Stimulated activated CD8-positive, alpha-beta memory T cell treated with anti-CD3 and anti-CD28 coated beads, Interleukin-4, amount 100 ng/mL, for 48 hours (primary cell): Measurements from ENCODE around the gene F8.
"Not testable (repeated sequence)": the region's sequence is repeated elsewhere in the genome, so short reads cannot be mapped to it uniquely, and the experiment has no call there.

Experiments used
- DNase-seq: peaks from one replicate; pipeline ENCODE4 v3.0.0-alpha.2; 2020

The F8 gene

DNA sequence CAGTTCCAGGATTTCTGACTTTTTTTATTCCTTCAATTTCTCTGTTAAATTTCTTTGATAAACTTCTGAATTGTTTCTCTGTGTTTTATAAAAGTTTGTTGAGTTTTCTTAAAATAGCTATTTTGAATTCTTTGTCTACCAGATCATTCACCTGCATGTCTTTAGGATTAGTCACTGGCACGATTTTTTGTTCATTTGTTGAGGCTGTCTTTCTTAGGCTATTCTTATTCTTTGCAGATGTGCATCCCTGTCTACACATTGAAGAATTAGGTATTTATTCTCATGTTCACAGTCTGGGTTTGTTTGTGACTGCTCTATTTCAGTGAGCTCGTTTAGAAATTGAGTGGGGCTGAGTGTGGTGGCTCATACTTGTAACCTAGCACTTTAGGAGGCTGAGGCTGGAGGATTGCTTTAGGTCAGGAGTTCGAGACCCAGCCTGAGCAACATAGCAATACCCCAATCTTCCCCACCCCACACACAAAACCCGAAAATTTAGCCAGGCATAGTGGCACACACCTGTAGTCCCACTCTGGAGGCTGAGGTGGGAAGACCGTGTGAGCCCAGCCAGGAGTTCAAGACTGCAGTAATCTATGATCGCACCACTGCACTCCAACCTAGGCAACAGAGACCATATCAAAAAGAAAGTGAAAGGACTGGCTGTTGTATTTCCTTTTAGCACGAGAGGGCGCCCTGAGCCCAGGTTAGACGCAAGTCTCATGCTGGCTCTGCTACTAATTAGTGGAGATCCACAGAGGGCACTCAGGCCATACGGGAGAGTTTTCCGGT lies 42.0 kb downstream of the F8 start:
- peak; percentile 81 for DNase-seq

- no peak for DNase-seq
These were observed 42.9 kb downstream of the F8 start for GRCh38 chrX:154979629-154980028.

GRCh38 chrX:154968353-154968752 lies 54.2 kb downstream of the F8 start:
- no peak for DNase-seq

DNA sequence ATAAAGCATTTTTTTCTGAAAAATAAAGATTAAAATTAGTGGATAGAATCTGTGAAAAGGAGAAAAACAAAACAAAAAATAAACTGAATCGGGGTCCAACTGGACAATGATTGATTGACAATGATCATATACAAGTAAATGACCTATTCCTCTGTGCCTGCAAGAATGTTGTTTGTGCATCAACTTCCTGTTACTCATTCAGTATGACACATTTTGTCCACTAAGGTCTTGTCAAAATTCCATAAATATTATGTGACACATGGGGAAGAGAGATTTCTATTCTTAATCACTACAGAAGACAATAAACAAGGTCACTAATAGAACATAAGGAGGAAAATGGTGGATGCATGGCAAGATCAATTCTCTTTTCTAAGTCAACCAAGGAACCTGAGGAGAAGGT lies 54.9 kb downstream of the F8 start:
- DNase-seq = no peak

- no peak for DNase-seq
These were observed 60.6 kb downstream of the F8 start for GRCh38 chrX:154961947-154962346.

- not testable (repeated sequence) for DNase-seq
These were observed 66.7 kb downstream of the F8 start for GRCh38 chrX:154955799-154956198.

DNA sequence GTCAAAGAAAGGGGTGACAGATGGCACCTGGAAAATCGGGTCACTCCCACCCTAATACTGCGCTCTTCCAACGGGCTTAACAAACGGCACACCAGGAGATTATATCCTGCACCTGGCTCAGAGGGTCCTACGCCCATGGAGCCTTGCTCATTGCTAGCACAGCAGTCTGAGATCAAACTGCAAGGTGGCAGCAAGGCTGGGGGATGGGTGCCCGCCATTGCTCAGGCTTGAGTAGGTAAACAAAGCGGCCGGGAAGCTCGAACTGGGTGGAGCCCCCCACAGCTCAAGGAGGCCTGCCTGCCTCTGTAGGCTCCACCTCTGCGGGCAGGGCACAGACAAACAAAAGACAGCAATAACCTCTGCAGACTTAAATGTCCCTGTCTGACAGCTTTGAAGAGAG lies 83.3 kb downstream of the F8 start:
- DNase-seq = not testable (repeated sequence)

GRCh38 chrX:154924771-154925170 lies 97.8 kb downstream of the F8 start:
- DNase-seq = not testable (repeated sequence)

GRCh38 chrX:154918060-154918483 lies 104.5 kb downstream of the F8 start:
- DNase-seq = peak; percentile 24

DNA sequence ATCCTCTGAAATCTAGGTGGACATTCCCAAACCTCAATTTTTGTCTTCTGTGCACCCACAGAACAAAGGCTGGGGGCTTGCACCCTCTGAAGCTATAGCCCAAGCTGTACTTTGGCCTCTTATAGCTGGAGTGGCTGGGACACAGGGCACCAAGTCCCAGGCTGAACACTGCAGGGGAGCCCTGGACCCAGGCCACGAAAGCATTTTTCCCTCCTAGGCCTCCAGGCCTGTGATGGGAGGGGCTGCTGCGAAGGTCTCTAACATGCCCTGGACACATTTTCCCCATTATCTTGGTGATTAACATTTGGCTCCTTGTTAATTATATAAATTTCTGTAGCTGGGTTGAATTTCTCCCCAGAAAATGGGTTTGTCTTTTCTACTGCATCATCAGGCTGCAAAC lies 108.5 kb downstream of the F8 start:
- no peak for DNase-seq

DNA sequence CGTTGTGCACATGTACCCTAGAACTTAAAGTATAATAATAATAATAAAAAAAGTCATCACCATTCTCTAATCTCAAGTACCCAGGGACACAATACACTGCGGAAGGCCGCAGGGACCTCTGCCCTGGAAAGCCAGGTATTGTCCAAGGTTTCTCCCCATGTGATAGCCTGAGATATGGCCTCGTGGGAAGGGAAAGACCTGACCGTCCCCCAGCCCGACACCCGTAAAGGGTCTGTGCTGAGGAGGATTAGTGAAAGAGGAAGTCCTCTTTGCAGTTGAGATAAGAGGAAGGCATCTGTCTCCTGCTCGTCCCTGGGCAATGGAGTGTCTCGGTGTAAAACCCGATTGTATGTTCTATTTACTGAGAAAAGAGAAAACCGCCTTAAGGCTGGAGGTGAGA lies 112.0 kb downstream of the F8 start:
- DNase-seq = not testable (repeated sequence)

- not testable (repeated sequence) for DNase-seq
These were observed 112.5 kb downstream of the F8 start for GRCh38 chrX:154910048-154910447.

- no peak for DNase-seq
These were observed 113.7 kb downstream of the F8 start for GRCh38 chrX:154908821-154909220.

DNA sequence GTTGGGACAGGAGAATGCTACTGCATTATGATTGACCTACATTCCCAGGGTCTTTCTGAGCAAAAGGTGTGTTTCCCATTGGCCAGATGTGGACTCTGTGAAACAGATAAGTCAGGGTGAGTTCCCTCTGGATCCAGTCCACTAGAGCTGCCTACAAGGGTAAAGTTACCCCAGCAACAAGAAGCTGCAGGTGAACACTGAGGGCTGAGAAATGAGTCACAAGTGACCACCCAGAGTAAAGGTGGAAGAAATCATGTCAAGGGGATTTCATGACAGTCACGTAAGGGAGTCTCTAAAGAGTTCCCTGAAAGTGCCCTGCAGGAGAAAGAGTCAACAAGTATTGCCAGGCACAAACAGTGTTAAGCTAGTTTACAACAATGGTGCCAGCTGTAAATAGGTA lies 120.1 kb downstream of the F8 start:
- no peak for DNase-seq

DNA sequence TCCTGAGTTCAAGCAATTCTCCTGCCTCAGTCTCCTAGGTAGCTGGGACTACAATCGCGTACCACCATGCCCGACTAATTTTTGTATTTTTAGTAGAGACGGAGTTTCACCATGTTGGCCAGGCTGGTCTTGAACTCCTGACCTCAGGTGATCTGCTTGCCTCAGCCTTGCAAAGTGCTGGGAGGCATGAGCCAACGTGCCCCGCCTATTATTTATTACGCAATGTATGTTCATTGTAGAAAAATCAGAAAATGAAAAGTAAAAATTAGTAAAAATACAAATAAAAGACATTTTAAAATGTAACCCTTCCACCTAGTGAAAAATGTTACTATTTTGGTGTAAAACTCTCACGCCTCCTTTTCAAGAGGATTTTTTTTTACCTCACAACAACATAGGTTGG lies 122.2 kb downstream of the F8 start:
- no peak for DNase-seq

DNA sequence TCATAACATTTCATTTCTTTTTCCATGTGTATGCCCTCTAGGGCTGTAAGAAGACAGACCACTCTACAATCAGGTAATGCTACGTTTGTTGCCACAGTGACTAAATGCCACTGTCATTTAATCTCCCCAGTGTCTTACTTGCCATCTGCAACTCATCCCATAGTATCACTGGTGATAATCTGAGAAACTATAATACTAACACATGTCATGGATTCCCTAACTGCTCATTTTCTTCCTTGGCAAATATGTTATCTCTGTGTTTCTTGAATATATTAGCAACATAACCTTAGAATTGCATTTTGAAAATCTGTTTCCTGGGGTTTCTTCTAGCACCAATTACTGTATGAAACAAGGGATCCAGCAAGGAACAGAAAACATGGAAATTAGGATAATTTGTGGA lies 130.2 kb downstream of the F8 start:
- DNase-seq = no peak

- no peak for DNase-seq
These were observed 131.4 kb downstream of the F8 start for GRCh38 chrX:154890990-154891639.

DNA sequence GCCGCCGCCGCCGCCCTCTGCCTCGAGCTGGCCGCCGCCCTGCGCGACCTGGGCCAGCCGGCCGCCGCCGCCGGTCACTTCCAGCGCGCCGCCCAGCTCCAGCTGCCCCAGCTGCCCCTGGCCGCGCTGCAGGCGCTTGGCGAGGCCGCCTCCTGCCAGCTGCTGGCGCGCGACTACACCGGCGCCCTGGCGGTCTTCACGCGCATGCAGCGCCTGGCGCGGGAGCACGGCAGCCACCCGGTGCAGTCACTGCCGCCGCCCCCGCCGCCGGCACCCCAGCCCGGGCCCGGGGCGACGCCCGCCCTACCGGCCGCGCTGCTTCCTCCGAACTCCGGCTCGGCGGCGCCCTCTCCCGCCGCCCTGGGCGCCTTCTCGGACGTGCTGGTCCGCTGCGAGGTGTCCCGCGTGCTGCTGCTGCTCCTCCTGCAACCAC lies 135.7 kb downstream of the F8 start:
- not testable (repeated sequence) for DNase-seq

- DNase-seq = peak; percentile 60
These were observed 136.3 kb downstream of the F8 start, which contains the start of gene F8A1 for GRCh38 chrX:154886069-154886788. F8A1 (plus strand) TSS chrX:154886355; CDS start chrX:154886375, 20 bp downstream.

- DNase-seq = peak; percentile 23
These were observed 137.0 kb downstream of the F8 start for GRCh38 chrX:154885549-154885948.

- DNase-seq = not testable (repeated sequence)
These were observed 137.5 kb downstream of the F8 start for GRCh38 chrX:154885057-154885456.

DNA sequence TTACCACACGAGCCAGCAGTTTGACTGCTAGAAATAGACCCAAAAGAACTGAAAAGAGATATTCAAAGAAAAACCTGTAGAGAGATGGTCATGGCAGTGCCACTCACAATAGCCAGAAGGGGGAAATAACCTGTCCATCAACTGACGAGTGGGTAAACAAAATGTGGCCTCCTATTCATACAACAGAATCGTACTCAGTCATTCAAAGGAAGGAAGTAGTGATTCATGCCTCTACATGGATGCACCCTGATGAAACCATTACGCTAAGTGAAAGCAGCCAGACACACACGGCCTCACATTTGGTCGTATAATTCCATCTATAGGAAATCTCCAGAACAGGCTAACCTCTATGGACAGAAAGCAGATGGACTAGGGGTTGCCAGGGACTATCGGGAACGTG lies 138.5 kb downstream of the F8 start:
- not testable (repeated sequence) for DNase-seq

- DNase-seq = no peak
These were observed 149.2 kb downstream of the F8 start for GRCh38 chrX:154873329-154873728.

DNA sequence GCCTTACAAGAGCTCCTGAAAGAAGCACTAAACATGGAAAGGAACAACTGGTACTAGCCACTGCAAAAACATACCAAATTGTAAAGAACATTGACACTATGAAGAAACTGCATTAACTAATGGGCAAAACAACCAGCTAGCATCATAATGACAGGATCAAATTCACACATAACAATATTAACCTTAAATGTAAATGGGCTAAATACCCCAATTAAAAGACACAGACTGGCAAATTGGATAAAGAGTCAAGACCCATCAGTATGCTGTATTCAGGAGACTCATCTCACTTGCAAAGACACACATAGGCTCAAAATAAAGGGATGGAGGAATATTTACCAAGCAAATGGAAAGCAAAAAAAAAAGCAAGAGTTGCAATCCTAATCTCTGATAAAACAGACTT lies 154.0 kb downstream of the F8 start:
- DNase-seq = not testable (repeated sequence)
